ENCODE data around the gene ABAT. TPM values are rescaled to one million over a fixed set of nuclear protein-coding genes. Genes with fewer than 3 reads are reported as not detected.
"Not testable (repeated sequence)": the region's sequence is repeated elsewhere in the genome, so short reads cannot be mapped to it uniquely, and the experiment has no call there.

Gene ABAT
- total RNA-seq, 8 experiments from 2014 or later: 21.2 to 125 (median 84.4) TPM

- peaks cover 11 to 25% of the 10 kb centered on the region in 2 donors for H3K4me1 ChIP-seq (replicated peaks in 1 of 2)
- H3K27ac ChIP-seq: peak overlapping the region; percentile 30 to 51
- in situ Hi-C loops (cut with MboI; ENCODE audit: low pct_unique_long_range_greater_than_20kb in 2 of 9, low sequenced_read_pairs in 9 of 9, unreplicated experiment in 9 of 9): no loop called here
- no peak overlapping the region for H3K4me3 ChIP-seq
- ATAC-seq (replicated peaks in 6 of 8): no peak
- 61 to 100% (median 86%) methylated on average over 1 to 11 of the region's 18 CpGs; no CpG with 5 or more reads in 4 of the 10 experiments for WGBS, 10 experiments
Measured at GRCh38 chr16:8764525-8765250, 90.3 kb downstream of the ABAT start.

GRCh38 chr16:8767176-8767575 is 92.8 kb downstream of the ABAT start:
- Histone ChIP-seq H3K4me1 (replicated peaks in 1 of 2) (peaks cover 11 to 25% of the 10 kb centered on the region in 2 donors), H3K27ac (peak overlapping the region in 1 of 2 donors; percentile 38)

DNA sequence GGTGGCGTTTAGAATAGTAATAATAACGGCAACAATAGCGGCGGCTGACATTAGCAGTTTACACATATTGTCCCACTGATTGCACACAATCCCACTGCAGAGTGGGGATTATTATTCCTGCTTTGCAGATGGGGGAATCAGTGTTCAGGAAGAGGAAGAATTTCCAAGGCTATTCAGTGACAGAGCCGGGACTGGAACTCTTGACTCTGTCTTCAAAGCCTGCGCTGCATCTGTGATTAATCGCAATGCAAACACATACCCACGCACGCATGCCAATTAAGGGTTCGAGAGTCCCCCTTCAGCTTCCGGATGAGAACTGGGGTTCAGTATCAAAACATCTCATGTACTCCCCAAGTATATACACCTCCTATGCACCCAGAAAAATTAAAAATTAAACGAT is 93.9 kb downstream of the ABAT start:
- peaks cover 11 to 24% of the 10 kb centered on the region in 2 donors for H3K4me1 ChIP-seq (replicated peaks in 1 of 2)
- no peak overlapping the region for H3K4me3 ChIP-seq
- 17 to 81% (median 57%) methylated on average over 1 to 10 of the region's 12 CpGs; no CpG with 5 or more reads in 1 of the 10 experiments for WGBS, 10 experiments
- in situ Hi-C loops (cut with MboI; ENCODE audit: low pct_unique_long_range_greater_than_20kb in 2 of 9, low sequenced_read_pairs in 9 of 9, unreplicated experiment in 9 of 9): no loop called here
- H3K27ac ChIP-seq: peak overlapping the region in 1 of 2 donors; percentile 38
- peak in 5 of 8 experiments; percentile 27 to 62 (median 37) for ATAC-seq (replicated peaks in 6 of 8)

More at GRCh38 chr16:8767176-8767575, 92.8 kb downstream of the ABAT start:
- in situ Hi-C loops (cut with MboI; ENCODE audit: low pct_unique_long_range_greater_than_20kb in 2 of 9, low sequenced_read_pairs in 9 of 9, unreplicated experiment in 9 of 9): no loop called here
- no peak overlapping the region for H3K4me3 ChIP-seq
- ATAC-seq (replicated peaks in 6 of 8): no peak
- WGBS, 10 experiments: 80 to 100% (median 100%) methylated on average over 1 to 2 of the region's 8 CpGs; no CpG with 5 or more reads in 7 of the 10 experiments

GRCh38 chr16:8768692-8769091 is 94.3 kb downstream of the ABAT start:
- H3K4me3 ChIP-seq: no peak overlapping the region
- peak in 5 of 8 experiments; percentile 78 to 97 (median 87) for ATAC-seq (replicated peaks in 6 of 8)
- 12 to 33% (median 16%) methylated on average over 3 to 11 of the region's 12 CpGs; no CpG with 5 or more reads in 7 of the 10 experiments for WGBS, 10 experiments
- H3K27ac ChIP-seq: peak overlapping the region; percentile 27 to 73
- in situ Hi-C loops (cut with MboI; ENCODE audit: low pct_unique_long_range_greater_than_20kb in 2 of 9, low sequenced_read_pairs in 9 of 9, unreplicated experiment in 9 of 9): no loop called here
- H3K4me1 ChIP-seq (replicated peaks in 1 of 2): peaks cover 6 to 20% of the 10 kb centered on the region in 2 donors

DNA sequence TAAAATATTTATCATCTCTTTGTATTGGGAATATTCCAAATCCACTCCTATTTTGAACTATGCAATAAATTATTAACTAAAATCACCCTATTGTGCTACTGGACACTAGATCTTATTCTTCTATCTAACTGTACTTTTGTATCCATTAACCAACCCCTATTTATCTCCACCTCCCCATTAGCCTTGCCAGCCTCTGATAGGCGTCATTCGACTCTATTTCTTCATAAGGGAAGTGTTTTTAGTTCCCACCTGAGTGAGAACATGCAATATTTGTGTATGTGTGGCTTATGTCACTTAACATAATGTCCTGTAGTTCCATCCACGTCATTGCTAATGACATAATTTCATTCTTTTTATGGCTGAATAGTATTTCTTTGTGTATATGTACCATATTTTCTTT is 99.1 kb downstream of the ABAT start:
- in situ Hi-C loops (cut with MboI; ENCODE audit: low pct_unique_long_range_greater_than_20kb in 2 of 9, low sequenced_read_pairs in 9 of 9, unreplicated experiment in 9 of 9): no loop called here
- Histone ChIP-seq H3K4me3 (no peak overlapping the region), H3K4me1 (replicated peaks in 1 of 2) (peaks cover 0 to 4% of the 10 kb centered on the region in 2 donors), H3K27ac (no peak overlapping the region)
- 6 to 96% (median 81%) methylated on average over 1 to 3 of the region's 3 CpGs; no CpG with 5 or more reads in 1 of the 10 experiments for WGBS, 10 experiments
- ATAC-seq (replicated peaks in 6 of 8): no peak

DNA sequence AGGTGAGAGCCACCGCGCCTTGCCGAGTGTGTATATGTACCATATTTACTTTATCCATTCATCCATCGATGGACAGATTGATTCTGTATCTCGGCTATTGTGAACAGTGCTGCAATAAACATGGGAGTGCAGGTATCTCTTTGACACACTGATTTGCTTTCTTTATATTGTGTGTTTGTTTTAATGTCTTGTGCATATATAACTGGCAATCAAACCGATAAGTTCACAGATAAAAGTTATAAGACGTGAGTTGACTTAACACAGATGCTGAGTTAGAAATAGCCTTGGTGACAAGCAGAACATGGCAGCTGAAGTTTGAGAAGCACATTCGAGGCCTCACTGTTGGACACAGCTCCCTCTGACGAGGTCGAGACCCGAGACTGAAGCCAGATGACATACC is 99.8 kb downstream of the ABAT start:
- no peak overlapping the region for H3K27ac ChIP-seq
- no peaks in the 10 kb centered on the region for H3K4me1 ChIP-seq (replicated peaks in 1 of 2)
- 79 to 92% (median 86%) methylated on average over 5 to 11 of the region's 11 CpGs; no CpG with 5 or more reads in 3 of the 10 experiments for WGBS, 10 experiments
- no peak overlapping the region for H3K4me3 ChIP-seq
- ATAC-seq (replicated peaks in 6 of 8): no peak
- in situ Hi-C loops (cut with MboI; ENCODE audit: low pct_unique_long_range_greater_than_20kb in 2 of 9, low sequenced_read_pairs in 9 of 9, unreplicated experiment in 9 of 9): no loop called here

DNA sequence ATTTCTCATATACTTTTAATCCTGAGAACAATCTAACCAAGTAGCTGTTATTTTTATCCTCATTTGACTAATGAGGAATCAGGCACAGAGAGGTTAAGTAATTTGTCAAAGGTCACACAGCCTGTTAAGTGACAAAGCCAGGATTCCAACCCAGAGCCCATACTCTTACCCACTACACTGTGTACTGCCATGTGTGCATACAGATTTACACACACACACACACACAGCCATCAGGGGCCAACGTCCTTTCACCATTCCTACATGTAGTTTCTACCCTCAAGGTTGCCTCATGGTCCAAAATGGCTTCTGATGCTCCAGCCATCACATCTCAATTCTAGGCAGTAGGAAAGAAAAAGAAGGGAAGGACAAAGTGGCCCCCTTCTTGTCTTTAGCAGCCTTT is 100.9 kb downstream of the ABAT start:
- no peak for ATAC-seq (replicated peaks in 6 of 8)
- Histone ChIP-seq H3K4me1 (replicated peaks in 1 of 2) (no peaks in the 10 kb centered on the region), H3K4me3 (no peak overlapping the region), H3K27ac (no peak overlapping the region)
- 0 to 100% (median 71%) methylated on average over 1 of the region's 1 CpG; no CpG with 5 or more reads in 5 of the 10 experiments for WGBS, 10 experiments
- in situ Hi-C loops (cut with MboI; ENCODE audit: low pct_unique_long_range_greater_than_20kb in 2 of 9, low sequenced_read_pairs in 9 of 9, unreplicated experiment in 9 of 9): loop anchor here in 4 of 9 experiments (25.0 kb wide), 1 partner anchor 113 kb away; the partner anchor contains the start of gene ABAT (in 4 of the 4)

GRCh38 chr16:8776129-8776584 is 101.7 kb downstream of the ABAT start:
- H3K4me3 ChIP-seq: no peak overlapping the region

DNA sequence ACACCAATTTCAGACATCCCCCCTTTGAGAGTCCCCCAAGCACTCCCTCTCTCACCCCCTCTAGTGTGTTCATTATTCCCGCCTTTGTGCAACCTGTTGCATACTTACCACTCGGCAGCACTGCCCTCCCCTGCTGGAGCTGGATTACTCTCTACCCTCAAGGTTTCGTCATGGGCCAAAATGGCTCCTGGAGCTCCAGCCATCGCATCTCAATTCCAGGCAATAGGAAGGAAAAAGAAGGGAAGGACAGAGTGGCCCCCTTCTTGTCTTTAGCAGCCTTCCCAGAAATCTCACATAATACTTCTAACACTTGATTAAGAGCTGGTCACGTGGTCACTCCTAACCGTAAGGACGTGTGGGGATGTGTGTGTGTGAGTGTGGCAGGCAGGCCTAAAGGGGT is 102.8 kb downstream of the ABAT start:
- in situ Hi-C loops (cut with MboI; ENCODE audit: low pct_unique_long_range_greater_than_20kb in 2 of 9, low sequenced_read_pairs in 9 of 9, unreplicated experiment in 9 of 9): loop anchor here in 4 of 9 experiments (25.0 kb wide), 1 partner anchor 115 kb away; the partner anchor contains the start of gene ABAT (in 4 of the 4)
- 80% methylated on average over 1 of the region's 7 CpGs; no CpG with 5 or more reads in 9 of the 10 experiments for WGBS, 10 experiments
- no peak overlapping the region for H3K27ac ChIP-seq
- no peak for ATAC-seq (replicated peaks in 6 of 8)
- H3K4me3 ChIP-seq: no peak overlapping the region
- H3K4me1 ChIP-seq (replicated peaks in 1 of 2): no peaks in the 10 kb centered on the region

More at GRCh38 chr16:8776129-8776584, 101.7 kb downstream of the ABAT start:
- in situ Hi-C loops (cut with MboI; ENCODE audit: low pct_unique_long_range_greater_than_20kb in 2 of 9, low sequenced_read_pairs in 9 of 9, unreplicated experiment in 9 of 9): loop anchor here in 4 of 9 experiments (25.0 kb wide), 1 partner anchor 114 kb away; the partner anchor contains the start of gene ABAT (in 4 of the 4)
- Histone ChIP-seq H3K4me1 (replicated peaks in 1 of 2) (no peaks in the 10 kb centered on the region), H3K27ac (no peak overlapping the region)
- ATAC-seq (replicated peaks in 6 of 8): peak in 2 of 8 experiments; percentile 59 to 73
- 41 to 100% (median 95%) methylated on average over 2 to 6 of the region's 12 CpGs; no CpG with 5 or more reads in 5 of the 10 experiments for WGBS, 10 experiments

- in situ Hi-C loops (cut with MboI; ENCODE audit: low pct_unique_long_range_greater_than_20kb in 2 of 9, low sequenced_read_pairs in 9 of 9, unreplicated experiment in 9 of 9): loop anchor here in 5 of 9 experiments (10.0 to 25.0 kb wide), 2 partner anchors 117 to 119 kb away; partner anchors contain the start of gene ABAT (in 4 of the 5)
- 57 to 94% (median 90%) methylated on average over 3 to 5 of the region's 8 CpGs; no CpG with 5 or more reads in 7 of the 10 experiments for WGBS, 10 experiments
Measured at GRCh38 chr16:8781797-8782196, 107.4 kb downstream of the ABAT start.

GRCh38 chr16:8782673-8783072 is 108.3 kb downstream of the ABAT start:
- no peak for ATAC-seq (replicated peaks in 6 of 8)
- in situ Hi-C loops (cut with MboI; ENCODE audit: low pct_unique_long_range_greater_than_20kb in 2 of 9, low sequenced_read_pairs in 9 of 9, unreplicated experiment in 9 of 9): loop anchor here in 5 of 9 experiments (10.0 to 25.0 kb wide), 2 partner anchors 118 to 120 kb away; partner anchors contain the start of gene ABAT (in 4 of the 5)
- Histone ChIP-seq H3K4me1 (replicated peaks in 1 of 2) (no peaks in the 10 kb centered on the region), H3K4me3 (no peak overlapping the region), H3K27ac (no peak overlapping the region)
- WGBS, 10 experiments: 17 to 87% (median 68%) methylated on average over 1 to 6 of the region's 6 CpGs

More at GRCh38 chr16:8781797-8782196, 107.4 kb downstream of the ABAT start:
- H3K4me1 ChIP-seq (replicated peaks in 1 of 2): no peaks in the 10 kb centered on the region
- no peak overlapping the region for H3K27ac ChIP-seq
- no peak overlapping the region for H3K4me3 ChIP-seq
- no peak for ATAC-seq (replicated peaks in 6 of 8)

DNA sequence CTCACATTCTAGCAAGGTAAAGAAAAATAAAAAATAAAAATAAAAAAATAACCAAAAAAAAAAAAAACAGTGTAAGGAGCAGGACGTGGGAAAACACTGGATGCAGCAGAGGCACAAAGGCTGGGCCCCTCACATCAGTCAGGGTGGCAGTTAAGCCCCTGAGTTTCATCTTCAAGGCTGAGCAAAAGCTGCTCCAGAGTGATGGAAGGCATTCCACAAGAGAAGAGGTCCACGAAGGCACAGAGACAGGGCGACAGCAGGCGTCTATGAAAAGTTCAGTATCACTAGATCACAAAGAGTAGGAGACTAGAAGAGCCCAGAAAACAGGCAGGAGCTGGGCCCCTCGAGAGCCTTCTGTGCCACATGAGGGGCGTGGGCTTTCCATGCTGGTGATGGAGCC is 111.0 kb downstream of the ABAT start:
- WGBS, 10 experiments: 53 to 97% (median 80%) methylated on average over 1 to 5 of the region's 6 CpGs; no CpG with 5 or more reads in 1 of the 10 experiments
- in situ Hi-C loops (cut with MboI; ENCODE audit: low pct_unique_long_range_greater_than_20kb in 2 of 9, low sequenced_read_pairs in 9 of 9, unreplicated experiment in 9 of 9): loop anchor here in 5 of 9 experiments (10.0 to 25.0 kb wide), 2 partner anchors 121 to 123 kb away; partner anchors contain the start of gene ABAT (in 4 of the 5)
- no peak overlapping the region for H3K4me3 ChIP-seq
- no peak overlapping the region for H3K27ac ChIP-seq
- ATAC-seq (replicated peaks in 6 of 8): no peak
- H3K4me1 ChIP-seq (replicated peaks in 1 of 2): no peaks in the 10 kb centered on the region

- ATAC-seq (replicated peaks in 6 of 8); H3K27ac ChIP-seq; H3K4me1 ChIP-seq (replicated peaks in 1 of 2); H3K4me3 ChIP-seq: not testable (repeated sequence)
- WGBS, 10 experiments: 40 to 96% (median 79%) methylated on average over 2 to 7 of the region's 11 CpGs; no CpG with 5 or more reads in 4 of the 10 experiments
- in situ Hi-C loops (cut with MboI; ENCODE audit: low pct_unique_long_range_greater_than_20kb in 2 of 9, low sequenced_read_pairs in 9 of 9, unreplicated experiment in 9 of 9): loop anchor here in 5 of 9 experiments (10.0 to 25.0 kb wide), 2 partner anchors 122 to 124 kb away; partner anchors contain the start of gene ABAT (in 4 of the 5)
Measured at GRCh38 chr16:8786316-8786715, 111.9 kb downstream of the ABAT start.
